ENCODE data around the gene SFXN5.

Gene SFXN5

GRCh38 chr2:73054980-73055379 lies 16.5 kb downstream of the SFXN5 start:
- Histone ChIP-seq H2AFZ (ENCODE audit: low read depth, low read length, severe bottlenecking) (no peak overlapping the region), H3K79me2 (ENCODE audit: insufficient read depth, low read length) (0 out of 2 replicates have a peak, but pooled peaks cover 7% of the 10 kb centered on the region), H3K9ac (ENCODE audit: low read length) (no peak overlapping the region), H3K4me2 (ENCODE audit: low read depth, low read length, poor library complexity, severe bottlenecking) (no peak overlapping the region), H3K27ac (ENCODE audit: low read depth, low read length) (no peak overlapping the region), H3K9me3 (ENCODE audit: insufficient read depth, low read length) (no peaks in the 10 kb centered on the region), H4K20me1 (ENCODE audit: low read depth, low read length) (no peaks in the 10 kb centered on the region), H3K27me3 (ENCODE audit: low read length) (no peaks in the 10 kb centered on the region), H3K36me3 (ENCODE audit: low read length) (peaks cover 18% of the 10 kb centered on the region), H3F3A (ENCODE audit: insufficient read depth) (no peaks in the 10 kb centered on the region), H3K4me3 (ENCODE audit: insufficient read depth, low read length, poor library complexity, severe bottlenecking) (no peak overlapping the region), H3K9me2 (replicated peaks; ENCODE audit: insufficient read depth, low read length) (no peaks in the 10 kb centered on the region)
- TF ChIP-seq EZH2phosphoT487 (conservative IDR thresholded peaks at IDR 0.05; ENCODE audit: low read length): no peak
- TF ChIP-seq CTCF (IDR thresholded peaks at IDR 0.05; ENCODE audit: insufficient read depth, low read length, poor library complexity, severe bottlenecking): no peak

- H3K36me3 ChIP-seq (ENCODE audit: low read length): peaks cover 18% of the 10 kb centered on the region
- H3K9me2 ChIP-seq (replicated peaks; ENCODE audit: insufficient read depth, low read length): no peaks in the 10 kb centered on the region
- H2AFZ ChIP-seq (ENCODE audit: low read depth, low read length, severe bottlenecking): no peak overlapping the region
- no peak overlapping the region for H3K9ac ChIP-seq (ENCODE audit: low read length)
- no peak for TF ChIP-seq EZH2phosphoT487 (conservative IDR thresholded peaks at IDR 0.05; ENCODE audit: low read length)
- H3K27ac ChIP-seq (ENCODE audit: low read depth, low read length): no peak overlapping the region
- no peak overlapping the region for H3K4me2 ChIP-seq (ENCODE audit: low read depth, low read length, poor library complexity, severe bottlenecking)
- H3K79me2 ChIP-seq (ENCODE audit: insufficient read depth, low read length): no peaks in the 10 kb centered on the region
- no peaks in the 10 kb centered on the region for H3F3A ChIP-seq (ENCODE audit: insufficient read depth)
- no peaks in the 10 kb centered on the region for H3K27me3 ChIP-seq (ENCODE audit: low read length)
- H3K4me3 ChIP-seq (ENCODE audit: insufficient read depth, low read length, poor library complexity, severe bottlenecking): no peak overlapping the region
- no peaks in the 10 kb centered on the region for H4K20me1 ChIP-seq (ENCODE audit: low read depth, low read length)
- H3K9me3 ChIP-seq (ENCODE audit: insufficient read depth, low read length): no peaks in the 10 kb centered on the region
Measured at GRCh38 chr2:73053316-73054114, 18.0 kb downstream of the SFXN5 start.

- Histone ChIP-seq H3F3A (ENCODE audit: insufficient read depth) (no peaks in the 10 kb centered on the region), H3K9me3 (ENCODE audit: insufficient read depth, low read length) (no peaks in the 10 kb centered on the region), H3K27me3 (ENCODE audit: low read length) (no peaks in the 10 kb centered on the region), H4K20me1 (ENCODE audit: low read depth, low read length) (no peaks in the 10 kb centered on the region), H3K27ac (ENCODE audit: low read depth, low read length) (no peak overlapping the region), H3K36me3 (ENCODE audit: low read length) (no peaks in the 10 kb centered on the region), H3K9ac (ENCODE audit: low read length) (no peak overlapping the region), H3K4me3 (ENCODE audit: insufficient read depth, low read length, poor library complexity, severe bottlenecking) (no peak overlapping the region), H3K79me2 (ENCODE audit: insufficient read depth, low read length) (no peaks in the 10 kb centered on the region), H3K4me2 (ENCODE audit: low read depth, low read length, poor library complexity, severe bottlenecking) (no peak overlapping the region), H3K9me2 (replicated peaks; ENCODE audit: insufficient read depth, low read length) (no peaks in the 10 kb centered on the region), H2AFZ (ENCODE audit: low read depth, low read length, severe bottlenecking) (no peak overlapping the region)
- no peak for TF ChIP-seq CTCF (IDR thresholded peaks at IDR 0.05; ENCODE audit: insufficient read depth, low read length, poor library complexity, severe bottlenecking)
- no peak for TF ChIP-seq EZH2phosphoT487 (conservative IDR thresholded peaks at IDR 0.05; ENCODE audit: low read length)
Measured at GRCh38 chr2:73050121-73050545, 21.4 kb downstream of the SFXN5 start.
